A549 (cell line): ENCODE data around the gene PPP1R37. TPM values are rescaled to one million over a fixed set of nuclear protein-coding genes. Genes with fewer than 3 reads are reported as not detected.

Experiments used
- ATAC-seq, 2 experiments: fragments of 200-7000 bp in 1 of 2; fragments of >200 bp in 1 of 2; cut with Nextera tagmentation in 1 of 2; cut with Tn5 transposase in 1 of 2; 3 replicates each; pipeline versions ENCODE4 v1.8.0 to v1.9.1; 2018 to 2020; ENCODE audit warnings: mild to moderate bottlenecking in 1 of 2, moderate library complexity in 1 of 2
- CTCF ChIA-PET: fragments of 300-600 bp; sonication (Branson Sonifier 250); formaldehyde crosslinking; extraction: SDS; loops from one replicate; lab custom pipeline; 2021; ENCODE audit warnings: antibody characterized with exemption, inconsistent platforms; lab: Yijun Ruan, JAX
- POLR2A ChIA-PET: fragments of 350-600 bp; formaldehyde crosslinking; extraction: SDS; loops from one replicate; lab custom pipeline; 2021; ENCODE audit warnings: antibody characterized with exemption, inconsistent platforms; lab: Yijun Ruan, JAX
- DNase-seq, 2 experiments: peaks; one replicate each; pipeline versions ENCODE4 v3.0.0 to v3.0.0-alpha.2; 2011 to 2016; ENCODE audit warnings: low read depth in 1 of 2, low spot score in 1 of 2
- FAIRE-seq: peaks from 2 replicates; lab custom pipeline; 2011; peaks lifted over from hg19 to GRCh38; lab: Jason Lieb, UNC
- H3K27ac ChIP-seq, 2 experiments: fragments of >200 bp; sonication (Bioruptor Twin); formaldehyde crosslinking; 3 replicates each; pipeline ENCODE4 v1.5.1; 2016 to 2017
- H3K4me1 ChIP-seq: fragments of >200 bp; sonication (Bioruptor Twin); formaldehyde crosslinking; 3 replicates; pipeline ENCODE4 v1.6.1; 2016
- H3K4me2 ChIP-seq: fragments of >200 bp; sonication (Bioruptor Twin); formaldehyde crosslinking; 3 replicates; pipeline ENCODE4 v1.6.1; 2016
- H3K4me3 ChIP-seq: fragments of >200 bp; sonication (Bioruptor Twin); formaldehyde crosslinking; 3 replicates; pipeline ENCODE4 v1.5.1; 2016
- H3K9me3 ChIP-seq: fragments of >200 bp; sonication (Bioruptor Twin); formaldehyde crosslinking; 3 replicates; pipeline ENCODE4 v1.6.1; 2016
- CBX2 ChIP-seq: fragments of 200-600 bp; sonication (generic); IDR thresholded peaks from 2 replicates; pipeline ENCODE4 v1.6.1; 2016; ENCODE audit warnings: low read depth, mild to moderate bottlenecking, borderline replicate concordance
- CBX8 ChIP-seq: fragments of 200-600 bp; sonication (generic); IDR thresholded peaks from 2 replicates; pipeline ENCODE4 v1.6.1; 2016
- EHMT2 ChIP-seq: fragments of 200-600 bp; sonication (generic); IDR thresholded peaks from 2 replicates; pipeline ENCODE4 v1.6.1; 2016; ENCODE audit warnings: antibody characterized with exemption, low read depth, mild to moderate bottlenecking, moderate library complexity
- ESRRA ChIP-seq: fragments of 150-350 bp; IDR thresholded peaks from 2 replicates; pipeline ENCODE4 v1.6.1; 2014; ENCODE audit warnings: mild to moderate bottlenecking, low read length, borderline replicate concordance
- FOSL2 ChIP-seq, 2 experiments: fragments of 450-650 bp in 1 of 2; fragments of >200 bp in 1 of 2; sonication (Bioruptor Twin) in 1 of 2; formaldehyde crosslinking; IDR thresholded peaks; 2 replicates each; pipeline versions ENCODE4 v1.5.0 to v1.6.1; 2016 to 2020; ENCODE audit warnings: mild to moderate bottlenecking in 1 of 2, moderate library complexity in 1 of 2
- GATA3 ChIP-seq: IDR thresholded peaks from 2 replicates; pipeline ENCODE4 v1.6.1; 2012; ENCODE audit warnings: borderline replicate concordance
- HDAC2 ChIP-seq: fragments of 200-600 bp; sonication (generic); IDR thresholded peaks from 2 replicates; pipeline ENCODE4 v1.6.1; 2016
- HOXA7 ChIP-seq: fragments of 250-450 bp; sonication (Bioruptor Pico); IDR thresholded peaks from 2 replicates; pipeline ENCODE4 v1.5.0; 2020; ENCODE audit warnings: mild to moderate bottlenecking, moderate library complexity
- HOXB13 ChIP-seq: fragments of 250-450 bp; sonication (Bioruptor Pico); IDR thresholded peaks from 2 replicates; pipeline ENCODE4 v1.5.0; 2020; ENCODE audit warnings: low read depth, mild to moderate bottlenecking, moderate library complexity
- HOXB5 ChIP-seq: fragments of 250-450 bp; sonication (Bioruptor Pico); IDR thresholded peaks from 2 replicates; pipeline ENCODE4 v1.5.0; 2020; ENCODE audit warnings: mild to moderate bottlenecking, moderate library complexity
- JUN ChIP-seq, 2 experiments: fragments of >200 bp; sonication (Bioruptor Twin); formaldehyde crosslinking; IDR thresholded peaks; 2 replicates in 1 of 2; 3 replicates in 1 of 2; pipeline ENCODE4 v1.6.1; 2016 to 2017
- KDM1A ChIP-seq: fragments of 200-600 bp; sonication (generic); IDR thresholded peaks from 2 replicates; pipeline ENCODE4 v1.6.1; 2016; ENCODE audit warnings: low read depth, mild to moderate bottlenecking
- MAZ ChIP-seq: fragments of 150-350 bp; IDR thresholded peaks from 2 replicates; pipeline ENCODE4 v1.6.1; 2014; ENCODE audit warnings: antibody characterized with exemption, low read depth, low read length, borderline replicate concordance
- PHF8 ChIP-seq: fragments of 200-600 bp; sonication (generic); IDR thresholded peaks from 2 replicates; pipeline ENCODE4 v1.6.1; 2016; ENCODE audit warnings: low read depth, mild to moderate bottlenecking, antibody characterized with exemption, moderate library complexity, borderline replicate concordance
- RCOR1 ChIP-seq: fragments of 150-350 bp; IDR thresholded peaks from 2 replicates; pipeline ENCODE4 v1.6.1; 2014; ENCODE audit warnings: antibody characterized with exemption, low read length, low read depth
- RNF2 ChIP-seq: fragments of 200-600 bp; sonication (generic); IDR thresholded peaks from 2 replicates; pipeline ENCODE4 v1.6.1; 2016; ENCODE audit warnings: low read depth, mild to moderate bottlenecking, antibody characterized with exemption, moderate library complexity, borderline replicate concordance
- SMC3 ChIP-seq: fragments of >200 bp; sonication (Bioruptor Twin); formaldehyde crosslinking; IDR thresholded peaks from 3 replicates; pipeline ENCODE4 v1.6.1; 2018; ENCODE audit warnings: inconsistent platforms
- WGBS: methylation state at CpG from one replicate; pipeline ENCODE4 v1.1.6; 2017; ENCODE audit errors: missing lambda C conversion rate; 5-methylcytosine and 5-hydroxymethylcytosine counted together
- polyA plus RNA-seq, 4 experiments: library from polyadenylated mRNA; depleted of rRNA in 3 of 4; stranded (reverse); fragments of >200 nt; fragmentation: RNase III in 1 of 4; extraction: RNeasy Plus Mini Kit Qiagen cat#74134 plus additional on column Dnase treatment in 1 of 4; gene quantifications; 2 replicates in 3 of 4; 3 replicates in 1 of 4; pipeline ENCODE4 v1.2.3, GENCODE V29; 2011 to 2017
- TF ChIP-seq, protein P1 (sequence below): IDR thresholded peaks from 2 replicates; pipeline ENCODE4 v1.6.1; 2012
- TF ChIP-seq, protein P2 (sequence below): fragments of >200 bp; sonication (Bioruptor Twin); formaldehyde crosslinking; IDR thresholded peaks from 2 replicates; pipeline ENCODE4 v1.6.1; 2016

PPP1R37 gene
- polyA plus RNA-seq, 2 of the 4 experiments (the other 2 are of a cell fraction): 9.1 to 21.8 TPM

DNA sequence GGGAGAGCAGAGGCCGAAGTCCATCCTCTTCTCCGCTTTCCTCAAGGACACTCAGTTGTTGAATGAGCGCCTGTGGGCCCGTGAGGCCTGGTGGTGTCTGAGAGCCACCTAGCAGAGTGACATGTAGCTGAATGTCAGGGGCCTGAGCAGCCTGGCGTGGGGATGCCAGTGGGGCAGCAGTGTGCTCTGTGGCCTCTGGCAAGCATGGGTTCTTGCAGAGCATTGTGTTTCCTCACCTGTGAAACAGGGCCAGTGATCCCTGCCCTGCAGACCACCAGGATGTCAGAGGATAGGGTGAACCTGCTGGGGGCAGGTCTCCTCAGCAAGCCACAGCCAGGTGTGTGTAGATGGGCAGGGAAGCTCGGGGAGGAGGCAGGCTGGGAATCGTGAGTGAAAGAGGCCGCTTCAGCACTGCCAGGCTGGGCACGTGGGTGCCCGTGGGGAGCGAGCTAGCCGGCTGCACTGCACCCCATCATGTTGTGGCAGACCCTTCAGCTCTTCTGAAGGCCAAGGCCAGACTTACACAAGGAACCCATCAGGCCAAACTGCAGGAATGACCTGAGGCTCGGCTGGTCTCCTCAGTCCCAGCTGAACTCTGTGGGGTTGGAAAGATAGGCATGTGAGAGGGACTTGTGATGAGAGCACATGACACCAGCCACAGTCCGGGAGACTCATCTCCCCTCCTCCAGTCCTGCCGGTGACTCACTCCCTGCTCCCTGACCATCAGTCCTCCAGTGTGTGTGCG is 5.0 kb downstream of the PPP1R37 start (continued):
- TF ChIP-seq CBX2: no peak
- TF ChIP-seq CBX8: no peak
- TF ChIP-seq MAZ: no peak
- no peak for TF ChIP-seq EHMT2
- no peak for TF ChIP-seq RCOR1
- TF ChIP-seq PHF8: no peak
- no peak for TF ChIP-seq KDM1A
- no peak for TF ChIP-seq HOXB13 (CRISPR knock-in tag)
- no peak for TF ChIP-seq SMC3
- peak; percentile 83 for TF ChIP-seq FOSL2 (IDR thresholded peaks at IDR 0.05)
- TF ChIP-seq FOSL2 (CRISPR knock-in tag; IDR thresholded peaks at IDR 0.05): peak; percentile 91
- no peak for TF ChIP-seq GATA3
- no peak for TF ChIP-seq HOXA7 (CRISPR knock-in tag)
- TF ChIP-seq JUN (IDR thresholded peaks at IDR 0.05): peak in 1 of 2 experiments; percentile 39; a peak in 1 of 5 replicates
- TF ChIP-seq RNF2: no peak
- no peak for TF ChIP-seq ESRRA
- TF ChIP-seq HDAC2: no peak

DNA sequence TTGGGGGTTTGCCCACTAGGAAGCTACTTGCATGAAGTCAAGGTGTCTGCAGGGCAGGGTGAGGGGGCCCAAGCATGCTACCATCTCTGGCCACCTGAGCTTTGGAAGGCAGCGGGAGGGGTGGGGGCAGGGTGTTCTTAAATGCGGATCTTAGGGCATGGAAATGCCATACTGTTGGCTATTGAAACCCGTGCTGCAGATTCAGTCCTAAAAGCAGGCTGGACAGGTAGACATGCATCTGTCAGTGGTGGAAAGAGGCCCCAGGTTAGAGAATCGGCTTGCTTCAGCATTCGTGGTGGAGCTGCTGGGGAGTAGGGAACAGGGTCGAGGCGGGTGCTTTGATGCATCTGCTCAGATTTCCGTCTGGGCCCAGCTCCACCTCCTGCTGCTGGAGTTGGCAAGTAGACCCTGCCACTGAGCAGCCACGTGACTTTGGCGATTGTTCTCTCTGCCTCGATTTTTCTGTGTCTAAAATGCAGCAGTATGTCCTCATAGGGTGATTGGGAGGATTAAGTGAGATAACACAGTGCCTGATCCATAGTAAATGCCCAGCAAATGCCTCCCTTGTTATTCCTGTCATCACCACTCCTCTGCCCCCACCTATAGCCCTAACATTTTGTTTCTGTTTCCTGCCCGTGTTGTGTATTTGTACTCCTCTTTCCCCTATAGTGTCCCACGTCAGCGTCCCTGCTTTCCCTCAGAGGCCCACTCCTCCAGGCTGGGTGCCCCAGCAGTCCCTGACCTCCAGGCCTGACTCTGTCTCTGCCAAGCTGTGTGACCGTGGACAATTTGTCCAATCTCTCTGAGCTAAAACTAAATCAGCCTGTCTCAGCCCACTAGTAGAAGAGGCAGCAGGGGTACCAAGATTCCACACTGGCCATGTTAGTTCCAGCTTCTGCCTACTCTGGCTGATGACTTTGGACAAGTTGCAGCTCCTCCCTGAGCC is 5.8 kb downstream of the PPP1R37 start:
- POLR2A ChIA-PET: interaction anchor here (0.9 to 1.2 kb wide), 3 partner anchors 14 to 60 kb away, joined by 3 to 4 read pairs (median 4); partner anchors contain the start of gene CLASRP
- 72% methylated on average over 14 of the region's 15 CpGs for WGBS
- peak overlapping the region; percentile 75 for H3K4me2 ChIP-seq
- 0 out of 3 replicates have a peak overlapping the region, but pooled peaks have one; percentile 16 for H3K4me3 ChIP-seq
- H3K9me3 ChIP-seq: no peaks in the 10 kb centered on the region
- FAIRE-seq: no peak
- CTCF ChIA-PET: interaction anchor here (0.9 to 4.9 kb wide), 13 partner anchors 6 to 450 kb away, joined by 3 to 46 read pairs (median 6); partner anchors contain the start of gene PPP1R37
- peaks cover 67% of the 10 kb centered on the region for H3K4me1 ChIP-seq
- TF ChIP-seq HOXB5: no peak
- TF ChIP-seq, protein P1, sequence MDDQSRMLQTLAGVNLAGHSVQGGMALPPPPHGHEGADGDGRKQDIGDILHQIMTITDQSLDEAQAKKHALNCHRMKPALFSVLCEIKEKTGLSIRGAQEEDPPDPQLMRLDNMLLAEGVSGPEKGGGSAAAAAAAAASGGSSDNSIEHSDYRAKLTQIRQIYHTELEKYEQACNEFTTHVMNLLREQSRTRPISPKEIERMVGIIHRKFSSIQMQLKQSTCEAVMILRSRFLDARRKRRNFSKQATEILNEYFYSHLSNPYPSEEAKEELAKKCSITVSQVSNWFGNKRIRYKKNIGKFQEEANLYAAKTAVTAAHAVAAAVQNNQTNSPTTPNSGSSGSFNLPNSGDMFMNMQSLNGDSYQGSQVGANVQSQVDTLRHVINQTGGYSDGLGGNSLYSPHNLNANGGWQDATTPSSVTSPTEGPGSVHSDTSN: no peak
- TF ChIP-seq, protein P2, sequence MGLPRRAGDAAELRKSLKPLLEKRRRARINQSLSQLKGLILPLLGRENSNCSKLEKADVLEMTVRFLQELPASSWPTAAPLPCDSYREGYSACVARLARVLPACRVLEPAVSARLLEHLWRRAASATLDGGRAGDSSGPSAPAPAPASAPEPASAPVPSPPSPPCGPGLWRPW: no peak
- DNase-seq: no peak
- peak overlapping the region; percentile 78 to 92 for H3K27ac ChIP-seq
- ATAC-seq: no peak

DNA sequence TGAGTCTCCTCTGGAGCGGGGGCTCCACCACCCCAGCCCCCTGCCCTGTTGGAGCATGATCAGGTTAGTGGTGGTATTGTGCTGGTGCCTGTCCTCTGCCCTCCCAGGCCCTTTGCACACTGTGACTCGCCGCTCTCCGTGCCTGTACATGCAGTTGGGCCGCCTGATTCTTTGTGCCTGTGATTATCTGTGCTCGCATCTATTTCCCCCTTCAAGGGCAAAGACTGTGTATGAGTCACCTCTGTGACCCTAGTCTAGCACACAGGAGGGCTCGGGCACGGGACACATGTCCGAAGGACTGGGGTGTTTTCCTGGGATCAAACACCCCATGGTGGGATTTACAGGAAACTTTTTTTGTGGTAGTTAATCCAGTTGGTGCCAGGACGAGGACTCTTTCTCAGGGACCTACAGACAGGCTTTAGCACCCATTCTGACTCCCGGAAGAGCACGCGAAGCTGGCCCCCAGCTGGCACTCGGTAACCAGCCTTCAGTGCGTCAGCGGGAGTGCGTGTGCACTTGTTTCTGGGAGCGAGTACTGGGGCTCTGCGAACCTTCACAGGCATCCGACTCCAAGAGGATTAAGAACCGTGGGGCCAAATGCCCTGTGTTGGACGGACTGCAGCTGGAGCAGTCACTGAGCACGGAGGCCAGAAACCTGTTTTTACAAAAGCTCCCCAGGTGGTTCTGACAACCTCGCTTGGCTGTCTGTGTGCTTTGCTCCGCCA is 6.7 kb downstream of the PPP1R37 start:
- WGBS: 88% methylated on average over 25 of the region's 25 CpGs
- FAIRE-seq: no peak
- Histone ChIP-seq H3K4me1 (peaks cover 60% of the 10 kb centered on the region), H3K9me3 (no peaks in the 10 kb centered on the region)
- POLR2A ChIA-PET: no interaction called here
- TF ChIP-seq MAZ (no peak), FOSL2 (IDR thresholded peaks at IDR 0.05) (no peak), FOSL2 (CRISPR knock-in tag; IDR thresholded peaks at IDR 0.05) (peak; percentile 28; the same call in 1 of the 2 replicates)
- TF ChIP-seq, all 56 proteins: peak for 1
- H3K4me3 ChIP-seq: no peak overlapping the region
- peak overlapping the region; percentile 75 for H3K4me2 ChIP-seq
- ATAC-seq: no peak
- no peak for DNase-seq
- peak overlapping the region; percentile 78 to 92 for H3K27ac ChIP-seq
- CTCF ChIA-PET: interaction anchor here (0.6 to 4.9 kb wide), 10 partner anchors 7 to 147 kb away, joined by 3 to 46 read pairs (median 6); partner anchors contain the start of gene PPP1R37
